Measurements from ENCODE around the gene ANO3.

The ANO3 gene

DNA sequence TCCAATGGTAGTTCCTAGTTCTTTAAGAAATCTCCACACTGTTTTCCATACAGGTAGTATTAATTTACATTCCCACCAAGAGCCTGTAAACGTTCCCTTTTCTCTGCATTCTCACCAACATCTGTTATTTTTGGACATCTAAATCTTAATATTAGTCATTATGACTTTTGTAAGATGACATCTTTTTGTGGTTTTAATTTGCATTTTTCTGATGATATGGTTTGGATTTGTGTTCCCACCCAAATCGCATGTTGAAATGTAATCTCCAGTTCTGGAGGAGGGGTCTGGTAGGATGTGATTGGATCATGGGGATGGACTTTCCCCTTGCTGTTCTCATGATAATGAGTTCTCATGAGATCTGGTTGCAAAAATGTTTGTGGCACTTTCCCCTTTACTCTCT is 151.2 kb downstream of the ANO3 start:
- Histone ChIP-seq H3K27me3 (ENCODE audit: control insufficient read depth, insufficient read depth, low read length) (no peaks in the 10 kb centered on the region), H2AFZ (no peak overlapping the region)

GRCh38 chr11:26490546-26490945 is 158.6 kb downstream of the ANO3 start:
- H3K36me3 ChIP-seq (ENCODE audit: control insufficient read depth, insufficient read depth, low read length), result no peaks in the 10 kb centered on the region
- no peak overlapping the region for H2AFZ ChIP-seq
- no peaks in the 10 kb centered on the region for H3K4me1 ChIP-seq
- H3K9ac ChIP-seq, result no peak overlapping the region
- H3K4me3 ChIP-seq (ENCODE audit: low read depth, low read length), result no peak overlapping the region
- H3K79me2 ChIP-seq, result no peaks in the 10 kb centered on the region
- no peaks in the 10 kb centered on the region for H3K27me3 ChIP-seq (ENCODE audit: control insufficient read depth, insufficient read depth, low read length)
- H3K27ac ChIP-seq, result no peak overlapping the region
- TF ChIP-seq, protein P1, sequence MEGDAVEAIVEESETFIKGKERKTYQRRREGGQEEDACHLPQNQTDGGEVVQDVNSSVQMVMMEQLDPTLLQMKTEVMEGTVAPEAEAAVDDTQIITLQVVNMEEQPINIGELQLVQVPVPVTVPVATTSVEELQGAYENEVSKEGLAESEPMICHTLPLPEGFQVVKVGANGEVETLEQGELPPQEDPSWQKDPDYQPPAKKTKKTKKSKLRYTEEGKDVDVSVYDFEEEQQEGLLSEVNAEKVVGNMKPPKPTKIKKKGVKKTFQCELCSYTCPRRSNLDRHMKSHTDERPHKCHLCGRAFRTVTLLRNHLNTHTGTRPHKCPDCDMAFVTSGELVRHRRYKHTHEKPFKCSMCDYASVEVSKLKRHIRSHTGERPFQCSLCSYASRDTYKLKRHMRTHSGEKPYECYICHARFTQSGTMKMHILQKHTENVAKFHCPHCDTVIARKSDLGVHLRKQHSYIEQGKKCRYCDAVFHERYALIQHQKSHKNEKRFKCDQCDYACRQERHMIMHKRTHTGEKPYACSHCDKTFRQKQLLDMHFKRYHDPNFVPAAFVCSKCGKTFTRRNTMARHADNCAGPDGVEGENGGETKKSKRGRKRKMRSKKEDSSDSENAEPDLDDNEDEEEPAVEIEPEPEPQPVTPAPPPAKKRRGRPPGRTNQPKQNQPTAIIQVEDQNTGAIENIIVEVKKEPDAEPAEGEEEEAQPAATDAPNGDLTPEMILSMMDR (IDR thresholded peaks at IDR 0.05), result no peak
- H3K9me3 ChIP-seq (ENCODE audit: control insufficient read depth, low read length), result no peaks in the 10 kb centered on the region
- H3K4me2 ChIP-seq (ENCODE audit: low read length), result no peak overlapping the region

More for the DNA sequence above, 151.2 kb downstream of the ANO3 start:
- no peak overlapping the region for H3K4me2 ChIP-seq (ENCODE audit: low read length)
- H3K9me3 ChIP-seq (ENCODE audit: control insufficient read depth, low read length), result no peaks in the 10 kb centered on the region
- TF ChIP-seq, protein P1 (IDR thresholded peaks at IDR 0.05), result no peak
- no peak overlapping the region for H3K9ac ChIP-seq
- H3K79me2 ChIP-seq, result no peaks in the 10 kb centered on the region
- H3K36me3 ChIP-seq (ENCODE audit: control insufficient read depth, insufficient read depth, low read length), result no peaks in the 10 kb centered on the region
- no peaks in the 10 kb centered on the region for H3K4me1 ChIP-seq
- H3K27ac ChIP-seq, result no peak overlapping the region
- H3K4me3 ChIP-seq (ENCODE audit: low read depth, low read length), result no peak overlapping the region

DNA sequence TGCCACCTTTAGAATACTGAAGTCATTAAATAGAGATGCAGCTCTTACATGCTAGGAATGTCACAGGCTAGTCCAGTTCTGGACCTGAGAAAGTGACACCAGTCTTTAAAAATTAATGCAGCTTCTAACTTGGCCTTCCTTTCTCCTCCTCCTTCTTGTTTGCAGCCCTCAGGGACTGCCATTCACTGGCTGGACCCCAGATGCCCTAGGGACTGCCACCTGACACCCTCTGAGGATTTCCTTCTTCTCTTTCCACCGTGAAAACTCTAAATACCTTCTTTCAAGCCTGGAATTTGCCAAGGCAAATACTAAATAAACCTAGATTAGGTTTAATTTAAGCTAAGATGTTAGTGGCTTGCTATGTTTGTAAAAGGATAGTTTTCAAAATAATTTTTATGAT is 161.7 kb downstream of the ANO3 start:
- no peak overlapping the region for H3K4me2 ChIP-seq (ENCODE audit: low read length)
- no peaks in the 10 kb centered on the region for H3K27me3 ChIP-seq (ENCODE audit: control insufficient read depth, insufficient read depth, low read length)
- H3K27ac ChIP-seq, result no peak overlapping the region
- H3K9me3 ChIP-seq (ENCODE audit: control insufficient read depth, low read length), result no peaks in the 10 kb centered on the region
- TF ChIP-seq, protein P1 (IDR thresholded peaks at IDR 0.05), result no peak
- H3K4me3 ChIP-seq (ENCODE audit: low read depth, low read length), result no peak overlapping the region
- H2AFZ ChIP-seq, result no peak overlapping the region
- no peaks in the 10 kb centered on the region for H3K4me1 ChIP-seq
- no peaks in the 10 kb centered on the region for H3K36me3 ChIP-seq (ENCODE audit: control insufficient read depth, insufficient read depth, low read length)
- no peak overlapping the region for H3K9ac ChIP-seq
- no peaks in the 10 kb centered on the region for H3K79me2 ChIP-seq

- no peak overlapping the region for H3K9ac ChIP-seq
- TF ChIP-seq, protein P1 (IDR thresholded peaks at IDR 0.05), result no peak
- H3K4me2 ChIP-seq (ENCODE audit: low read length), result no peak overlapping the region
- H3K9me3 ChIP-seq (ENCODE audit: control insufficient read depth, low read length), result no peaks in the 10 kb centered on the region
- no peak overlapping the region for H3K4me3 ChIP-seq (ENCODE audit: low read depth, low read length)
- H3K27ac ChIP-seq, result no peak overlapping the region
- H3K36me3 ChIP-seq (ENCODE audit: control insufficient read depth, insufficient read depth, low read length), result no peaks in the 10 kb centered on the region
- no peaks in the 10 kb centered on the region for H3K27me3 ChIP-seq (ENCODE audit: control insufficient read depth, insufficient read depth, low read length)
- no peaks in the 10 kb centered on the region for H3K79me2 ChIP-seq
- H3K4me1 ChIP-seq, result no peaks in the 10 kb centered on the region
- no peak overlapping the region for H2AFZ ChIP-seq
Observed at GRCh38 chr11:26507229-26507628, 175.3 kb downstream of the ANO3 start.

DNA sequence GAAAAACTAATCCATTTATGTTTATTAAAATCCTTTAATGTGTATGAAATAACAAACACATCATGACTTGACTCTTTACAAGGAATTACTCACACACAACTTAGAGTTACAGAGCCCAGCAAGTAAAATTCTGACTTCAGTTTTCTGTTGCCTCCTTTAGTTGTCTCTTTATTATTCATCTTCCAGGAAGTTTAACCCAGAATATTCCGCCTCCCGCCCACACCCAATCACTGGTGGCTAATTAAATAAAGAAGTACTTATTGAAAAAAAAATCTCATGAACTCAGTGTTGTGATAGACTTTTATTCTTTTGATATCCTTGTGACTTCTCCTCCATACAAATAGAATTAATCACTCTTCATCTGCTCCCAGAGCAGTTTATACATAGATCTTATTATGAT is 178.2 kb downstream of the ANO3 start:
- Histone ChIP-seq H3K9ac (no peak overlapping the region), H3K79me2 (no peaks in the 10 kb centered on the region), H3K4me1 (no peaks in the 10 kb centered on the region), H2AFZ (no peak overlapping the region), H3K36me3 (ENCODE audit: control insufficient read depth, insufficient read depth, low read length) (no peaks in the 10 kb centered on the region), H3K27ac (no peak overlapping the region), H3K4me3 (ENCODE audit: low read depth, low read length) (no peak overlapping the region), H3K9me3 (ENCODE audit: control insufficient read depth, low read length) (no peaks in the 10 kb centered on the region), H3K4me2 (ENCODE audit: low read length) (no peak overlapping the region), H3K27me3 (ENCODE audit: control insufficient read depth, insufficient read depth, low read length) (no peaks in the 10 kb centered on the region)
- TF ChIP-seq, protein P1 (IDR thresholded peaks at IDR 0.05), result no peak
